NCI-H526 (cell line): ENCODE data around the gene GRIK4.

Experiments used
- DNase-seq, 2 experiments: peaks; one replicate each; lab custom pipeline; 2025; lab: John Stamatoyannopoulos, UW

The GRIK4 gene

DNA sequence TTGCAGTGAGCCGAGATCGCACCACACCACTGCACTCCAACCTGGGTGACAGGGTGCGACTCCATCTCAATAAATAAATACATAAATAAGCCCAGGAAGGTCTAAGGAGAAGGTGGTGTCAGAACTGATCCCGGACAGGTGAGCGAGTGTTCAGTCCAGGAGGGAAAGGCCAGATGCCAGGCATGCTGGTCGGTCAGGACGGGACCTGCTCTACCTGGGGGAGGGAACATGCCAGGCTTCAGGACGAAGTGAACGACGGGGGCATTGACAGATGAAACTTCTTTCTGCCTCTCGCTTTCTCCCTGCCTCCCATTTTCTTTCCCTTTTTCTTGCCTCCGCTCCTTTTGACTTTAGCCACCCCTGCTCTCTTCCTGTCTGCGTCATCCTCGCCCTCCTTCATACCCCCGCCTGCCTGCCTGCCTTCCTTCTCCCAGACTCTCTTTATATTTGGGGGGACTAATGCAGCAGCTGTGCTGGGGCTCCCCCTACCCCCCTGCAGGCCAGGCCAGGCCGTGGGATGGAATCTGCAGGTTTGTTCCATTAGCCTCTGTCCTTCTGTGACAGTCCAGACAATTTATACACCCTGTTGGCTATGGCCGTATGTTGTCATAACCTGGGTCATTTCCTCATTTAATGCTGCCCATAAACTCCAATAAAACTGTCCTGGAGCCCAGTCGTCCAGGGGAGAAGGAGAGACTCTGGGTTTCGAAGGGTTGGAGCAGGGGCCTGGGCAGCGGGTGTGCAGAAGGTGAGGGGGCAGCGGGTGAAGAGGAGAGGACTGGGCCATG, 303.2 kb downstream of the GRIK4 start:
- no peak for DNase-seq

DNA sequence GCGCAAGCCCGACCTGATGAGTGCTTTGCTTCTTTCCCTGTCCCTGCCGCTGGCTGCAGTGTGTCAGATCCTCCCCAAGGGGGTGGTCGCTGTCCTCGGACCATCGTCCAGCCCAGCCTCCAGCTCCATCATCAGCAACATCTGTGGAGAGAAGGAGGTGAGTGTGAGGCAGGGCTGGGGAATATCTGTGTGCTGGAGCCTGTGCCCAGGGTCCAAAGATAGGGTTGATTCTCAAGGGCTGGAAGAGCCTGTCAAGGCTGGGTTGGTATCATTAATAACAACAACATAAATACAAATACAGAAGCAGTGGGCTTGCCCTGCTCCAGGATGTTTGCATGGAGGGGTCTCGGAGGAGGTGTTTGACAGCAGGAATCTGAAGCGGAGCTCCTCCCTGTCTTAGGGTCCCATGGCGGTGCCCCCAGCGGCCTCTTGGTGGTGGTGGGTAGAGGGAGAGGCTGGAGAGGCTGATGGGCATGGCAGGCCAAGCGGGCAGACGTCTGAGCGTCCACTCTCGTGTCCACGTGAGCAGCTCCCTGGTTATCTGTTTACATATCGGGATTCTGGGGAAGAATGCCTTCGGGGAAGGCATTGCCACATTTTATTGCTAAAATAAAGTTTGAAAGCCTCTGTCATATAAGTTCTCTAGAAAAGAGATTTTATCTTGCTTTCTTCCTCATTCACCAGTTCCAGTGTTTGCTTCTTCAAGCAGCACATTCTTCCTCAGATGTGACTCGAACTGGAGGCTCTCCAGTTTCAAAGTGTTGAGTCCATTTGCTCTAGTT, 304.0 kb downstream of the GRIK4 start:
- no peak for DNase-seq

DNA sequence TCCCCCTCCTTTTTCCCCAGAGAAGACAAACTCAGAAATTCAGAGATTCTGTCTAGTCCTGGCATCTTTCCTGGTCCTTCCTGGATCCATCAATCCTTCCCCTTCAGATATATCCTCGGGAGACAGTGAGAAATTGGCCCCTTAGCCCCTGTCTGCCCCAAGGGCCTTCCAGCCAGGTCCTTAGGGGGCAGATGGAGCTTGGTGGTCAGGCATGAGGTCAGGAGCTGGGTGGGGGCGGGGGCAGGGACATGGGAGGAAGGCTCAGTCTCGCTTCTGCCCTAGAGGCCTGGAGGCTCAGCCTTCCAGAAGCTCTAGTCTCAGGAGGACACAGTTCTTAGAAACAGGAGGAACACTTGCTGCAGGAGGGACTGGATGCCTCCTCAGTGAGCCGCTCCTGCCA, 304.6 kb downstream of the GRIK4 start:
- no peak for DNase-seq

DNA sequence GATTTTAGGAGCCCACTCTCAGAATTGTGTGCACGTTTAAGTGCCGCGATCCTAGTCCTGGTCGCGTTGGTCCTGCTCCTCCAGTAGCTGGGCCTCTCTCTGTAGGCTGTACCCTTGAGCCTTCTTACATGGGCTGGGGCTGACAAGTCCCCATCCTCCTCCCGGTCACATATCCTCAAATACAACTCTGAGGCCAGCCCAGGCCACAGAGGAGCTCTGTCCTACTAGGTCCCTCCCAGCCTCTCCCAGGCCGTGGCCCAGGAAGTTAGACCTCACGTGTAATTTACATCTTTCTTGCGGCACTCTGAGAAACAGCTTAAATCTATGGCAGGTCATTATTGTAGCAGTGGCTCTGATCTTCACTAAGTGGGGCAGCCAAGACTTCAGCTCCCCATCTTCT, 305.2 kb downstream of the GRIK4 start:
- no peak for DNase-seq

DNA sequence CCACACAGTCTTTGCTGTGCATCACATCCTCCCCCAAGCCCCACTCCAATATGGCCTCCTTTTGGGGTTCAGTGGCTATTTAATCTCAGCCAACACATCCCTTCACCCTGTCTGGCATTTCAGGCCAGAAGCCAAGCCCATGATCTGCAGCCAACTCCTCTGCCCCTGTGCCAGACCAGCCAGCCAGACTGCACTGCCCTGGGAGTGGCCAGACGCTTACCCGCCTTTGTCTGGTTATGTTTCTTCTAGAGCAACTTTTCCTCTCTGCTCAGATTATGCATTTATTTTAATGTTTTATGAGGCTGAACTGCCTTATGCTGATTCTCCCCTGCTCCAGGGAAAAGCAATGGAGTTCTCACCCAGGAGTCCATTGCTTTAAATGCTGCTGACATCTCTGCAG, 305.6 kb downstream of the GRIK4 start:
- peak in 1 of 2 experiments; percentile 62 for DNase-seq

DNA sequence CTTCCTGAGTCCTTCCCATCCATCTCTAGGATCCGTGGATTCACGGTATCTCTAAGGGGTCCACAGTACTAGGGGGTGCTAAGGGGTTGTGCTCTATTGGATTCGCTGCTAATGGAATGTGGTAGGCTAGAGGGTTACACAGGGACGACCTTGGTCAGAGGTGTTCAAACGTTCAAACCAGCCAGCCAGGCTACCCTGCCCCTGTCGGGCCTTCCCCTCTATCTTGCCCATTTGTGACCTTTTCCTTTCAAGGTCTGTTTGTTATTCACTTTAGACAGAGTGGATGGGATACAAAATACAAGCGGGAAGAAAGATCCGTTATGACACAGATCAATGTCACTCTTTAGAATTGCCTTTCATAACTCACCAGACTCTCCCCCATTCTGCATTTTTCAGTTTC, 306.5 kb downstream of the GRIK4 start:
- no peak for DNase-seq

DNA sequence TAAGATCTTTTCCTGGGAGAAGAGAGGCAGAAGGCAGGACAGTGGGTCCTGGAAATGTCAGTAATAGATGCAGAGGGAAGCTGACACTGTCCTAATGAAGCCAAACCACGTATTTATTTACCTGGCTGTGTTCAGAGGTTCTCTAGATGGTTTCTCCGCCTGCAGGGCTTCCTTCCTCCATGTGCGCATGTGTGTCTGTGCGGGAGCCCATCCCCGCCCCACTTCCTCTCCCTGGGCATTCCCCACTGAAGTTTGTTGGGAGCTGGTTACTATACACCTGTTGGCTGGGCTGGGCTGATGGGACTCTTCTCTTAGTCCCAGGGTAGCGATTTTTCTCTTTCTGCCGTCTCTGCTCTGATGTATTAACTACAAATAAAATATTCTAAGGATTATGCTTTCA, 307.5 kb downstream of the GRIK4 start:
- DNase-seq = peak; percentile 32 to 63

DNA sequence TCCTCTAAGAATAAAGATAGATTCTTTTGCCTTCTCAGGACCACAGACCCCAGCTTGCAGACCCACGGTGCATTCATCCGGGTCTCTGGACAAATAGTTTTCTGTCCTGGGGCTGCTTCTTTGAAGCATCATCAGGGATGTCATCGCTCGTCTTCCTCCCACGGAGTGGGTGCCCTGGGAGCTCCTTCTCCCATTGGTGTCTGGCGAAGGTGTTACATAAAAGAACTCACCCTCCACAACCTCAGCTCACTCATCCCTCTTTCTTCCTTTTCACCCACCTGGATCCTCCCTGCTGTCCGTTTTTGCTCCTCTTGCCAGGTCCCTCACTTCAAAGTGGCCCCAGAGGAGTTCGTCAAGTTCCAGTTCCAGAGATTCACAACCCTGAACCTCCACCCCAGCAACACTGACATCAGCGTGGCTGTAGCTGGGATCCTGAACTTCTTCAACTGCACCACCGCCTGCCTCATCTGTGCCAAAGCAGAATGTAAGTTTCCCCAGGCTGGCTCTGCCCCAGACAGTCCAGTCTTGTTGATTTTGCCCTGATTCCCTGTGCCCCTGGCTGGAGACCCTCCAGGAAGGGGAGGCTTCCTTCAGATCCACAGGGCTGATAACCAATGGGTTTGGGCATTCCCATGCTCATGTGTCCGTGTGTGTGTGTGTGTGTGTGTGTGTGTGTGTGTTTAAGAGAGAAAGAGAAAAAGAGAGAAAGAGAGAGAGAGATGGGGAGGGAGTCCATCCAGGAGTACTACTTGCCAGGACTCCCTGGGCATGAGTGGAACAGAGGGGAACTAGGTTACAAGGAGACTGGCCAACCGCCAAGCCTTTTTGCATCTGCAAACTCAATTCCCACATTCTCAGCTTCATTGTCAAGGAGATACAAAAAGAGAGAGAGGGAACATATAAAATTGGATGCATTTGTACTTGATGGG, 308.2 kb downstream of the GRIK4 start:
- no peak for DNase-seq

DNA sequence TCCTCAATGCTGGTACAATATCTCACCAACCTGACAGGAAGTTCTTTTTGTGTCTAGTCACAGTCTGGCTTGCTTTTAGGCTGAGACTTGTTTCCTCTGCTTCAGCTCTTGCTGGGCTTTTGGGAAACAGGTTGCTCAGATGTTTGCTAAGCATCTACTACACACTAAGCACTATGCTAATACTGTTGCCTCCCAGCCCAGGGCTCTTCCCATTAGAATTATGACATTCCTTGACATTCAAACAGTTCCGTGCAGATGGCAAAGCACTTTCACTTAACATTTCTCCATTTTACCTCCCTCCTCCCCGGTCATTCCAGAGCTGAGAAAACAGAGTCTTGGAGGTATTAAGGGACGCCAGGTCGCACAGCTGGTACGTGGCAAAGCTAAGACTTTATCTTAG, 311.6 kb downstream of the GRIK4 start:
- DNase-seq = no peak

DNA sequence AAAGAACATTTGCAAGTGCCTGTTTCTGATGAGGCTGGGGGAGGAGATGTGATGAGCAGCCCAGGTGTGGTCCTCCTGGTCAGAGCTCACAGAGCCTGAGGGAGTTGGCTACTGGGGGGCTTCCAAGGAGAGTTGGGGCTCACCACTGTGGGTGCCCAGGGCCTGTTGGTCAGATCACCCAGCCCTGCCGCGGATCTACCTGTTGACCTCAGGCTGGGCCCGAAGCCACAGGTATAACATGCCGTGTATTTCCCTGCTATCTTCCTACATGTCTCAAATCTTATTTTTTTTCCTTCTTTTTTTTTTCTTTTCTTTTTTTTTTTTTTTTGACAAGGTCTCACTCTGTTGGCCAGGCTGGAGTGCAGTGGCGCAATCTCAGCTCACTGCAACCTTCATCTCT, 312.7 kb downstream of the GRIK4 start:
- no peak for DNase-seq

DNA sequence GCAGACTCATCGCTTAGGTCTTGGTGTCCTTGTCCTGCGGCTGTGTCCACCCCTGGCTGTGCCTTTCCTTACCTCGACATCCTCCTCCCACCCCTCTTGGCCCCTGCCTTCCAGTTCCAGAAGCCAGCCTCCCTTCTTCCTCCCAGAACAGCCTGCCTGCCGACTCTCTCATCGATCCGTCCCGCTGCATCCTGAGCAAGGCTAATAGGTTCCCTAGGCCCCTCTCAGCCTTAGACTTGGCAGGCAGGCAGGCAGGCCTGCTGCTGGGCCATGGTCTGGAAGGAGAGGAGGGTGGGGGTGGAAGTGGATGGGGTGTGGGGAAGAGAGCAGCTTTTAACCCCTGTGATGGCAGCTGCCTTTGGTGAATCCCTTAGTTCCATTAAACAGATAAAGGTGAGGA, 315.6 kb downstream of the GRIK4 start:
- DNase-seq = no peak

DNA sequence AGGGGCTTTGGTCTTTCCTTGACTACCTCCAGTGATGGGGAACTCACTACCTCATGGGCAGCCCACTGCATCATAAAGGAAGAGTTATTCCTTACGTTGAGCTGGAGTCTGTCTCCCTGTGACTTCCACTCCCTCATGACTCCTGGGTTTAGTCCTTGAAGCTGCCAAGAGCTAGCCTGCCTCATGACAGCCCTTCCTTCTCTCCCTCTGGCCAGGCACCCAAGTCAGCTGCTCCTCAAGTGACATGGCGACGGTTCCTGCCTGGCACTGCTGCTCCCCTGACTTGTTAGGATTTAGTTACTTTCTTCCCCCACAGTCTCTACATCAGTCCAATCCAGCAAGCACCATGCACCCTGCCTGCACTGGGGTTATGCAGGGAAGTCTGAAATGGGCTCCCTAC, 316.3 kb downstream of the GRIK4 start:
- DNase-seq = no peak

DNA sequence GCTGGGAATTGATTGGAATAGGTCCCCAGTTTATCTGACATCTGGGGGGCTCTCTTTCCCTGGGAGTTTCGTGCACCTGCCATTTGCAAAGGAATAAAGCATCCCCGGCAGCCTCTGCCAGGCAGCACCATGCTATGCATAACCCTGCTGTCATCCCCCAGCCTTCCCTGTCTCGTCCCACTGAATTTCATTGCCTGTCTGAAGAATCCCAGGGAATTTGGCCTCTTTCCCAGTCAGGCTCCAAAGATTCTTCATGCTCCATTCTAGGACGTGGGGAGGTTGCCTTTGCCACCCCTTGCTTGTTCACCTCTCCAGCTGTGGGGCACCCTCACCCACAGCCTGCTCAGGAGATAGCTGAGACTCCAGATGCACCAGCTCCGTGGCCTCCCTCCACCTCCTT, 317.3 kb downstream of the GRIK4 start:
- DNase-seq = no peak

DNA sequence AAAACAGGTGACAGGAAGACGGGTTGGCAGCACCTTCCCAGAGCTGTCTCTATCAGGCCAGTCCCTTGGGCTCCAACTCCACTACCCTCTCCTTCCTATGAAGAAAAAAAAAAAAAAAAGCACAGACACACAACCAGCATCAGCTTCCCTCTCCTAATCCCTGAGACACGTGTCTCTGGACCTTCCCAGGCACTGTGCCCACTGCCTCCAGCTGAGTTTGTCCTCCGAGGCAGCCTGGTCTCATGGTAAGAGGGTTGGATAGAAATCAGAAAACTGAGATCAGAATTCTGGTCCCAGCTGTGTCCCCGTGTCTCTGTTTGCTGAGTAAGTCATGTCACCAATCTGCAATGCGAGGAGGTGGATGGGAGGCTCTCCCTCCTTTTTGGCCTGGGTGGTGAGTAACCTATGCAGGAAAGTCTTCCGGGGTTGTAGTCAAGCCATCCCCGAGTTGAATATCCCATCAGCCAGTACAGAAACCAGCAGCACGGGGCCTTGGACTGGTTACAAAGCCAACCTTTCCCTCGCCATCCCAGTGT, 318.6 kb downstream of the GRIK4 start:
- no peak for DNase-seq

DNA sequence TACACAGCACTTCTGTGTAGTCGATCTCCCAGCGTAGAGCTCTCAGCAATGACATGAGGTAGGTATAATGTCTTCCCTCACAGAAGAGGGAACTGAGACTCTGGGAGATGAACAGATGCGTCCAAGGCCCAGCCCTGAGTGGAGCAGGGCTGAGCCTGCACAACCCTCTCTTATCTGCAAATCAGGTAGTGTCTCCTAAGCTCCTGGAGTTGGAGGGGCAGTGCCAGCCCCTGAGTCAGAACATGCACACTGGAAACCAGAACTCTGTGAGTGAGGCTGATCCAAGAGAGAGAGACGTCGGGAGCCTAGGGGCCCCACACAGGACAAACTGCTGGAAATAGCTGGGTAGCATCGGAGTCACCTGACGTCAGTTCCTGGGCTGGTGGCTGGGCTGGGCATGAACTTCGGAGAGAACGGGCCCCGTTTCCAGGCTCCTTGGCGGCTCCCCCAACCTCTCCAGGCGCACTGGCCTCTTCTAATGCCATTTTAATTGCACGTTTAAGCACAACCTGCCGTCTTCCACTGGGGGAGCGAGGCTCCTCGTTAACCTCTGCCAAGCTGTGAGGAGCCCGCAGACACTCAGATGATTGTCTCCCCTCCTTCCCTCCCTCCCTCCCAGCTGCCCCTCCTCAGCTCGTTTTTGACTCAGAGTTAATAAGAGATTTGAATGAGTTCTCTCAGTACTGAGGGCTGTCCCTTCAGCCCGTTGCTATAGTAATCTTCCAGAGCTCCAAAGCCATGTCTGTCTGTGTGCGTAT, 321.1 kb downstream of the GRIK4 start:
- peak; percentile 86 to 95 for DNase-seq

DNA sequence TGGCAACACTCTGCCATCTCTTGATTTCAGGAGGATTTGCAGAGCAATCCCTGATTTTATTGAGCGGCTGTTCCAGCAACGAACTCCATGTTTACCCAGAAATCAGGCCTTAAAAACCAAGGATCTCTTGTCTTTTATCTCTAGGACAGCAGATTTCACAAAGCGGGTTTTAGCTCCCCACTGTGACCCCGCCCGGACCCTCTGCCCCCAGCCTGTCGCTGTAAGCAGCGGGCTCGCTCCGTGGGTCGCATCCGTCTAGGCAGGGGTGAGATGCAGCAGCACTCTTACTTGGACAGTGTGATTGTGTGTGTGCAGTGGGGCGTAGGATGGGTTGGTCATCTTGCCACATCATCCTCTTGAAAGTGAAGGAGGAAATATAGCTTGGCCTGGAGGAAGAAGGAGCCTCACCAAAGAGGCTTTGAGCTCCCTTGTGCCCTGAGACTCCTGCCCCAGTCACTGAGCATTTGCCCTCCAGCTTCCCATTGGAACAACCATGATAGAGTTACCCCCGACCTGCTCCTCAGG, 323.2 kb downstream of the GRIK4 start:
- DNase-seq = peak; percentile 35 to 54

DNA sequence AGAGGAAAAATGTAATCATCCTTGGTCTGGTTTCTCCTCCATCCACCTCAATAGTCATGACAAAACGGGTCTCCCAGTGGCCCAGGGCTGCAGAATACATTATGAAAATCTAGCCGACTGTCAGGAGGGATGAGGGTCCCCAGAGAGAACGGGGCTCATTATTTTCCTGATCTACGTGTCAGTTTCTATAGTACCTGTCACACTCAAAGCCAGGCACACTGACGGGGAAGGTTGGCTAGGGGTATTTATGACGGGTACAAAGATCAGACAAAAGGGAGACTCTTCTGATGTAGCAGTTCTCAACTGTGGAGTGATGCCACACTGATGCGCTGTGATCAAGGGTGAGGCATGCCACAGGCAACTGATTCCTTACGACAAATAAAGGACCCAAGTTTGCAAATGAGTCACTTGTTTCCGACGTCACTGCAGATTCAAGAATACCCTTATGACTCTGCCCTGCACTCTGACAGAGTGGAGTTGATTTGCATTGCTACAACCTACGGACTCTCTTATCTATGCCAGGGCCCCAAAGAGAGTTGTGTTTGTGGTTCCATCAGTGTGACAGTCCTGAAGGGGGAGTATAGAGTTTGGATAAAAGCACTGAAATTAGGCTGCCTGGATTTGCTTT, 324.2 kb downstream of the GRIK4 start:
- peak; percentile 99 for DNase-seq

DNA sequence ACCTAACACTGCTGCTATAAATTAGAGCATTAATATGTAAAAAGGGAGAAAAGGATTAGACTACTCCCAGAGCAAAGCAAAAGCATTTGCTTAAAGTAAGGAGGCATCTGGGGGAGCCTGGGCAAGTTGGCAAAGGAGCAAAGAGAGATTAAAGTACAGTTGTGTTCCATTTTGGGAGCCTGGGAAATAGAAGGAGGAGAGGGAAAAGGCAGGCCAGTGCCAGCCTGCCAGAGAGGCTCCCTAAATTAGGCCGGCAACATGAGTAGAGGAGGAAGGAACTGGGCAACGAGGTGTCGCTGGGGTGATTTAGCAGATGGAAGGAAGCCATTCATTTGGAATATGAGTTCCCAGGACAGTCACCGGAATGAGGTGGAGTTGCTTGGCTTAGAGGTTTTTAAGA, 326.1 kb downstream of the GRIK4 start:
- DNase-seq = no peak

DNA sequence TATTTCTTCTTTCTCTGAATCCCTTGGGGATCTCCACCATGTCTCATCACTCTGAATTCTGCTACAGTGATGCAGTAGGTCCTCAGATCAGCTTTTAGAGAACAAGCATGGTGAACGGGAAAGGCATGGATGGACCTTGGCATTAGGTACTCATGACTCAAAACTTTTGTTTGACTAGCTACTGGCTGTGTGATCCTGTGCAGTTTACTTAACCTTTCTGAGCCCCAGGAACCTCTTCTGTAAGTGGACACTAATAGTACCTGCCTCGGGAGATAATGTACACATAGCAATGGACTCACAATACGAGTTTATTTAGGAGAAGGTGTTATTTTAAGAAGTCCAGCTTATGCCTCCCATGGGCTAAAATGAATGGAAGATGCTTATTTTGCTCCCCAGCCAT, 327.7 kb downstream of the GRIK4 start:
- no peak for DNase-seq

DNA sequence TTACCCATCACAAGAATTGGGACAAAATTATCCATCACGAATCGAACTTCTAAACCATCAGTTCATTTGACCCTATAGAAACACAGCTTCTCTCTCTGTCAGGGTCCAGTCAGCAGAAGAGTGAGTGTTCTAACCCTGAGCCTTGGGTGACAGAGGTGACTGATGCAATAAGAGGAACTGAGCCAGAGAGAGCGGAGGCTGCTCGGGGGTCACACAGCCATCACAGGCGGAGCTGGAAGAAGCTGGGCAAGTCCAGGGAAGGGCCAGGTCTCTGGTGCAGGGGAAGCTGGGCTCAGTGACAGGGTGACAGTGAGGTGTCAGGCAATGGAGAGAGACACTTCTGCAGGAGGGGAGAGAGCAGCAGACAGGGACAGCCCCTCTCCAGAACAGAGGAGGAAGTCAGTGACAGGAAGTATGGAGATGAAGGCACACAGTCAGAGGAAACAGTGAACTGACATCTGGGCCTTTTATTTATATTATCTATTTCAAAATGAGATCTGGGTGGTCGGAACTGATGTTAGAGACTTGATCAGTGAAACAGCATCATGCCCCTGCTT, 328.4 kb downstream of the GRIK4 start:
- no peak for DNase-seq
